ENCODE data around the gene DCTN4. TPM values are rescaled to one million over a fixed set of nuclear protein-coding genes. Genes with fewer than 3 reads are reported as not detected.

Gene DCTN4
- total and polyA plus RNA-seq, 9 of the 15 experiments (the other 6 are each of a cell fraction or from before 2014, with no cell fraction given): 20.4 to 64.9 (median 49.9) TPM

DNA sequence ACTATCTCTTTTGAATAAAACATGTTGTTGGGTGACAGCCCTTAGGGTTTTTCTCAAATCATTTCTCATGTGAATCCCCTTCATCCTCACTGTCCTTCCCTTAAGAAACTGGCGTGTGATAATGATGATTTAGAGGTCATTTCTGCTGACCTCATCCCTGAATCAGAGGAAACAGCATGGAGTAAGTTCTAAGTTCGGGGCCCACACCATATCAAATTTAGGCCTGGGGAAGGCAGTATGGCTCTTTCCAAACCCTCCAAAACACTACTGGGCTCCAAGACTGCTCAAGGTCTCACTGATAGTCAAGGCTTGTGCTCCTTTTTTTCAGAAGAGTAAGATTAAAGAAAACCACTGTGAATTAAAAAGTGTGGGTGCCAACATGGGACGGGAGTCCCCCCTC is 18.9 kb upstream of the DCTN4 start (continued):
- TF ChIP-seq TAF7 (tag; IDR thresholded peaks at IDR 0.05) (0 out of 2 replicates have a peak, but pooled peaks have one; percentile 19), DMBX1 (CRISPR knock-in tag; IDR thresholded peaks at IDR 0.05; ENCODE audit: borderline replicate concordance) (no peak), CBFA2T3 (IDR thresholded peaks at IDR 0.05) (peak; percentile 19; the same call in 1 of the 2 replicates), BACH1 (tag; IDR thresholded peaks at IDR 0.05) (peak; percentile 71), JUND (IDR thresholded peaks at IDR 0.05; ENCODE audit: borderline replicate concordance, low read depth, low read length) (peak; percentile 70), JUND (tag; IDR thresholded peaks at IDR 0.05; ENCODE audit: borderline replicate concordance, low read depth, low read length) (peak; percentile 72; the same call in 1 of the 3 replicates), NR2C1 (IDR thresholded peaks at IDR 0.05) (no peak), NR2C1 (tag; IDR thresholded peaks at IDR 0.05) (0 out of 2 replicates have a peak, but pooled peaks have one; percentile 34), SMARCC2 (IDR thresholded peaks at IDR 0.05; ENCODE audit: low read depth) (no peak), EP400 (IDR thresholded peaks at IDR 0.05) (0 out of 2 replicates have a peak, but pooled peaks have one; percentile 11), ATF7 (IDR thresholded peaks at IDR 0.05) (peak; percentile 53; the same call in 1 of the 2 replicates), POLR2G (IDR thresholded peaks at IDR 0.05; ENCODE audit: low read depth, low read length) (no peak), MAFK (IDR thresholded peaks at IDR 0.05; ENCODE audit: low read length) (peak; percentile 56; the same call in 1 of the 2 replicates), TAF9B (IDR thresholded peaks at IDR 0.05; ENCODE audit: partially characterized antibody) (no peak), ETV6 (IDR thresholded peaks at IDR 0.05; ENCODE audit: borderline replicate concordance in 1 of 2, low read depth in 2 of 2, low read length in 1 of 2) (no peak), ETV6 (CRISPR knock-in tag; IDR thresholded peaks at IDR 0.05; ENCODE audit: borderline replicate concordance) (no peak), TAF15 (IDR thresholded peaks at IDR 0.05; ENCODE audit: low read depth, low read length) (no peak), ZNF436 (CRISPR knock-in tag; IDR thresholded peaks at IDR 0.05) (no peak), NFE2 (IDR thresholded peaks at IDR 0.05; ENCODE audit: low read depth) (peak; percentile 75), ZNF316 (IDR thresholded peaks at IDR 0.05) (peak; percentile 77), PRDM10 (IDR thresholded peaks at IDR 0.05; ENCODE audit: partially characterized antibody) (peak; percentile 85)
- TF ChIP-seq, protein P1, sequence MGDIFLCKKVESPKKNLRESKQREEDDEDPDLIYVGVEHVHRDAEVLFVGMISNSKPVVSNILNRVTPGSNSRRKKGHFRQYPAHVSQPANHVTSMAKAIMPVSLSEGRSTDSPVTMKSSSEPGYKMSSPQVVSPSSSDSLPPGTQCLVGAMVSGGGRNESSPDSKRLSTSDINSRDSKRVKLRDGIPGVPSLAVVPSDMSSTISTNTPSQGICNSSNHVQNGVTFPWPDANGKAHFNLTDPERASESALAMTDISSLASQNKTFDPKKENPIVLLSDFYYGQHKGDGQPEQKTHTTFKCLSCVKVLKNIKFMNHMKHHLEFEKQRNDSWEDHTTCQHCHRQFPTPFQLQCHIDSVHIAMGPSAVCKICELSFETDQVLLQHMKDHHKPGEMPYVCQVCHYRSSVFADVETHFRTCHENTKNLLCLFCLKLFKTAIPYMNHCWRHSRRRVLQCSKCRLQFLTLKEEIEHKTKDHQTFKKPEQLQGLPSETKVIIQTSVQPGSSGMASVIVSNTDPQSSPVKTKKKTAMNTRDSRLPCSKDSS (IDR thresholded peaks at IDR 0.05; ENCODE audit: low read depth, partially characterized antibody): no peak
- TF ChIP-seq, protein P2, sequence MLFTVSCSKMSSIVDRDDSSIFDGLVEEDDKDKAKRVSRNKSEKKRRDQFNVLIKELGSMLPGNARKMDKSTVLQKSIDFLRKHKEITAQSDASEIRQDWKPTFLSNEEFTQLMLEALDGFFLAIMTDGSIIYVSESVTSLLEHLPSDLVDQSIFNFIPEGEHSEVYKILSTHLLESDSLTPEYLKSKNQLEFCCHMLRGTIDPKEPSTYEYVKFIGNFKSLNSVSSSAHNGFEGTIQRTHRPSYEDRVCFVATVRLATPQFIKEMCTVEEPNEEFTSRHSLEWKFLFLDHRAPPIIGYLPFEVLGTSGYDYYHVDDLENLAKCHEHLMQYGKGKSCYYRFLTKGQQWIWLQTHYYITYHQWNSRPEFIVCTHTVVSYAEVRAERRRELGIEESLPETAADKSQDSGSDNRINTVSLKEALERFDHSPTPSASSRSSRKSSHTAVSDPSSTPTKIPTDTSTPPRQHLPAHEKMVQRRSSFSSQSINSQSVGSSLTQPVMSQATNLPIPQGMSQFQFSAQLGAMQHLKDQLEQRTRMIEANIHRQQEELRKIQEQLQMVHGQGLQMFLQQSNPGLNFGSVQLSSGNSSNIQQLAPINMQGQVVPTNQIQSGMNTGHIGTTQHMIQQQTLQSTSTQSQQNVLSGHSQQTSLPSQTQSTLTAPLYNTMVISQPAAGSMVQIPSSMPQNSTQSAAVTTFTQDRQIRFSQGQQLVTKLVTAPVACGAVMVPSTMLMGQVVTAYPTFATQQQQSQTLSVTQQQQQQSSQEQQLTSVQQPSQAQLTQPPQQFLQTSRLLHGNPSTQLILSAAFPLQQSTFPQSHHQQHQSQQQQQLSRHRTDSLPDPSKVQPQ (CRISPR knock-in tag; IDR thresholded peaks at IDR 0.05; ENCODE audit: borderline replicate concordance): no peak
